ENCODE measurements around the gene AGBL4.

The AGBL4 gene

DNA sequence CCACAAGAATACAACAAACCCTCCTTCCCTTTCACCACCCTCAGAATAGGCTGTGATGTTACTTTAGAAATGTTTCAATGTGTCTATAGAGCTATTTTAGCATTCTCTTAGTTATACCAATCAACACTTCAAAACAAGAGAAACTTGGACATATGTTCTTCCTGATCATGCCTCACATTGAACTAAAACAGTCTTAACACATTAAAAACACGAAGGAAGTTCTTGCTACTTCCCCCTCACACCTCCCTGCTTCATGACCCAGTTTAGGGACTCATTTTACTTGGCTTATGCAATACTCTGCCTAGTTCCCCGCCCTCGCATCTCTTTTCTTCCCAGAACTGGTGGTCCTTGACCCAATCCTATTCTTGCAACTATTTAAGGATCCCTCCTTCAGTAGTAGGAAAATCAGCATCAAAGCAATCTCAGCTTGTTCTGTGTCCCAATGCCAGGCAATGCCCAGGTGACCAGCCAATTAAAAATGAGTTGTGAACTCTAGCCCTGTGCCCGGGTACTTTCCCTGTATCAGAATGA is 838.2 kb downstream of the AGBL4 start:
- TF ChIP-seq, protein P1, sequence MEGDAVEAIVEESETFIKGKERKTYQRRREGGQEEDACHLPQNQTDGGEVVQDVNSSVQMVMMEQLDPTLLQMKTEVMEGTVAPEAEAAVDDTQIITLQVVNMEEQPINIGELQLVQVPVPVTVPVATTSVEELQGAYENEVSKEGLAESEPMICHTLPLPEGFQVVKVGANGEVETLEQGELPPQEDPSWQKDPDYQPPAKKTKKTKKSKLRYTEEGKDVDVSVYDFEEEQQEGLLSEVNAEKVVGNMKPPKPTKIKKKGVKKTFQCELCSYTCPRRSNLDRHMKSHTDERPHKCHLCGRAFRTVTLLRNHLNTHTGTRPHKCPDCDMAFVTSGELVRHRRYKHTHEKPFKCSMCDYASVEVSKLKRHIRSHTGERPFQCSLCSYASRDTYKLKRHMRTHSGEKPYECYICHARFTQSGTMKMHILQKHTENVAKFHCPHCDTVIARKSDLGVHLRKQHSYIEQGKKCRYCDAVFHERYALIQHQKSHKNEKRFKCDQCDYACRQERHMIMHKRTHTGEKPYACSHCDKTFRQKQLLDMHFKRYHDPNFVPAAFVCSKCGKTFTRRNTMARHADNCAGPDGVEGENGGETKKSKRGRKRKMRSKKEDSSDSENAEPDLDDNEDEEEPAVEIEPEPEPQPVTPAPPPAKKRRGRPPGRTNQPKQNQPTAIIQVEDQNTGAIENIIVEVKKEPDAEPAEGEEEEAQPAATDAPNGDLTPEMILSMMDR (IDR thresholded peaks at IDR 0.05) = no peak

DNA sequence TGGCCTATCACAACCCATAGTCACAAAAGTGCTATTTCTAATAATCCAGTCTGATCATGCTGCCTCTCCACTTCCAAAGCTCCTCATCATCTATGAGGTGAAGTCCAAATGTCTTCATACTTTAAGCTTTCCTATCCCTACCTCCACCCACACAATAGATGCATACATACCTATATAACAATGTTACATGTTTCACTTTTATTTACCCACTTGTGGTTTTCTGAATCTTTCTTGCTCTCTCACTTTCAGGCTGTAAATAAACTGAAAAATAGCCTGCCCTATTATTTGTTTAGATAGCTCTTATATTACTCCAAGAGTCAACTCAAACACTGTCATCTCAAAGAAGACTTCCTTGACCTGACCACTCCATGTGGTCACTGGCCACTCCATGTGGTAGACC is 840.3 kb downstream of the AGBL4 start:
- TF ChIP-seq, protein P1 (IDR thresholded peaks at IDR 0.05) = no peak

GRCh38 chr1:49181033-49181432 is 842.7 kb downstream of the AGBL4 start:
- TF ChIP-seq, protein P1 (IDR thresholded peaks at IDR 0.05) = no peak

DNA sequence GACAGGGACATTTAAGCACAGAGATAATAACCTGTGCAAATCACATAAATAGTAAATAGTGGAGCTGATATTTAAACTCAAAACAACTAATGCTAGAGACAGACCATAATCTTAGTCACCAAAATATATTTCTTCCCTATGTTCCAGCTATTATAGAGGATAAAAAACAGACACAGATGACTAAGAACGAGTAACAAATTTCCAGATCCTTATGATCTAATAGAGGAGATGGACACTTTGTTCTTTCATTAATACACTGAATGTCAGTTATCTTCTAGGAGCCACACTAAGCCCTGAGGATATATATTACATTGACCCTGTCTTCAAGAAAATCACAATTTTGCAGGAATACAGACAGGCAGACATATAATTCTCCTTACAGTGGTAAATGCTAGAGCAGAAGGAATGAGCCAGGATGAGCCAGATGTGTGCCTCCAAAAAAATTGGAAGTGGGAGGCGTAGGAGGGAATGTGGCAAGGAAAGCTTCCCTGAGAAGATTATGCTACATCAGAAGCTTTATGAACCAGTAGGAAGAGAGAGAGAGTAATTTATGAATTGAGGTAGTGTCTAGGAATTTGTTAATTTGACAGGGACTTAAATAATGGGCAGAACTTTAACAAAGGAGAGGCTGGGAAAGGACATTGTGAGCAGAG is 851.7 kb downstream of the AGBL4 start:
- TF ChIP-seq, protein P1 (IDR thresholded peaks at IDR 0.05) = no peak

- TF ChIP-seq, protein P1 (IDR thresholded peaks at IDR 0.05) = no peak
Measured at GRCh38 chr1:49166031-49166430, 857.7 kb downstream of the AGBL4 start.

GRCh38 chr1:49163031-49163430 is 860.7 kb downstream of the AGBL4 start:
- TF ChIP-seq, protein P1 (IDR thresholded peaks at IDR 0.05) = no peak

DNA sequence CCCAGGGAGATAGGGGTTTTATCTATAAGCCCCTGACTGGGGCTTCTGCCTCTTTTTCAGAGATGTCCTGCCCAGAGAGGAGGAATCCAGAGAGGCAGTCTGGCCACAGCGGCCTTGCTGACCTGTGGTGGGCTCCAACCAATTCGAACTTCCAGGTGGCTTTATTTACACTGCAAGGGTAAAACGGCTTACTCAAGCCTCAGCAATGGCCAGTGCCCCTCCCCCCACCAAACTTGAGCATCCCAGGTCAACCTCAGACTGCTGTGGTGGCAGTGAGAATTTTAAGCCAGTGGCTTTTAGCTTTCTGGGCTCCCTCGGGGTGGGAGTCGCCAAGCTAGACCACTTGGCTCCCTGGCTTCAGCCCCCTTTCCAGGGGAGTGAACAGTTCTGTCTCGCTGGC is 863.1 kb downstream of the AGBL4 start:
- TF ChIP-seq, protein P1 (IDR thresholded peaks at IDR 0.05) = no peak

Measured in LNCAP (cell line).